Stimulated activated CD4-positive, alpha-beta T cell treated with anti-CD3 and anti-CD28 coated beads, Interleukin-1b, Interleukin-23, amount 100 ng/mL, for 48 hours (primary cell): ENCODE measurements around the gene SORT1.
"Not testable (repeated sequence)": the region's sequence is repeated elsewhere in the genome, so short reads cannot be mapped to it uniquely, and the experiment has no call there.

Experiments
- DNase-seq: peaks from one replicate; pipeline ENCODE4 v3.0.0-alpha.2; 2020

SORT1 gene

GRCh38 chr1:109331113-109331512 lies 66.6 kb downstream of the SORT1 start:
- DNase-seq = no peak

- DNase-seq = no peak
Observed at GRCh38 chr1:109327285-109327684, 70.4 kb downstream of the SORT1 start.

- DNase-seq = no peak
Observed at GRCh38 chr1:109322974-109323373, 74.7 kb downstream of the SORT1 start.

DNA sequence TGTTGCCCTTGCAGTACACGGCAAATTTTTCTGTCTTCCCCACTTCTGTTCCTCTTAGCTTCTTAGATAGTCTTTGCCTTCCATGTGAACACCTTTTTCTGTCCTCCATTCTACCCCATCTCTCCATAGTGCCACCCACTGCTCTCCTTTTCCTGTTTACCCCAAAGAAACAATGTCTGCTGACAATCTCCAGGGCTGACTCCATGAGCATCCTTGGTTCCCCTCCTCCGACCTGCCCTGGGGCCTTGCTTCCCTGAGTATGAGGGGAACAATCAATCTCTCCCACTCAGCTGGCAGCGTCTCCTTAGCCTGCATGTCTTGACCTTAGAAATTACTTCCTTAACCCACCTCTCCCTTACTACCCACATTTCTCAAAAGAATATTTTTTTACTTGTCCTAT lies 78.6 kb downstream of the SORT1 start:
- DNase-seq = no peak

DNA sequence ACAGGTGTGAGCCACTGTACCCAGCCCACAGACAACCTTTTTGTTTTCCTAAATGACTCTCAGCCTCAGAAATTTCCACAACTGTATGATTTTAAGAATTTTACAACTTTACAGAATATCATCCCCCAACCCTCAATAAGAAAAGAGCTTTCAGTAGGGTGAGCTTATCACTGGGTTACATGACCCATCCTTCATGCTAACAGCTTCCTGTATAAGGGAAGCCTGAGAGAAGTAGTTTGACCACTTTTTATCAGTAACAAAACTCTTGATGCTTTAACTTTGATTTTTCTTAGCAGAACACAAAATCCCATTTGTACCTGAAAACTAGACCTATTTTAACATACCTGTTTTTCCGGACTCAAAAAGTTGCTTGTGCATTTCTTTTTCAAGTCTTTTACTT lies 81.2 kb downstream of the SORT1 start:
- DNase-seq = no peak

GRCh38 chr1:109315288-109315687 lies 82.4 kb downstream of the SORT1 start:
- no peak for DNase-seq

DNA sequence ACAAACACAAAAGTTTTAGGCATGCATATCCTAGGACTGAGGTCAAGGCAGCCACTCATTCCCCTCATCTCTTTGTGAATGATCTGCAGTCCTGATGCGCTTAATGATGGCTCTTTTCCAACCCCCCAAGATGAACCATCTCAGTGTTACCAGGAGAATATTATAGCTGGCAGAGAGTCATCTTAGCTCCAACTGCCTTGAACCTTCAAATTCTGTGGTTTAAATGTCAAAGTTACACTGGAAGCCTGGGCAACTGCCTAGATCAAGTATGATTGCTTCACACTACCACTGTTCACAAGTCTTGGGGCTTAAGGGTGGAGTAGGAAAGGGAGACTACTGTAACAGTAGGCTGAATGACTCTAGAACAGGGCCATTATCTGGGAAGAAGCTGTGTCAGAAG lies 82.9 kb downstream of the SORT1 start:
- no peak for DNase-seq

- no peak for DNase-seq
Observed at GRCh38 chr1:109312978-109313775, 84.5 kb downstream of the SORT1 start.

GRCh38 chr1:109312246-109312645 lies 85.5 kb downstream of the SORT1 start:
- DNase-seq = no peak

DNA sequence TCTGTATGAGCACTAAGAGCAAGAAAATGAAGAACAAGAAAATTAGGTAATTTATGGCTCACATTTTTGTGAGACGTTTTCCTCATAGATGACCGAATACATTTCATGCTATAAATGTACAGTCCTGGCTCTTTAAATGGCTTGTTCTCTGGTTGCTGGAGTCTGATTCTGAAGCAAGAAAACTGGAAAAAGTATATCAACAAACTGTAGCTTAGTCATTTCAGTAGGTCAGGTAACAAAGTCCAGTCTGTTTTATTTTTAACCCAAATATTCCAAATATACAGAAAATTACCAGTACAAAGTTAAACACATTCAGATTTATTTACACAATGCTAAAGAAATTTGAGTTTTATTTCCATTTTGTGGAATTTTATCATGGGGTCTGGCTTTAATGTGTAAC lies 88.4 kb downstream of the SORT1 start:
- no peak for DNase-seq

GRCh38 chr1:109307274-109308021 lies 90.3 kb downstream of the SORT1 start:
- DNase-seq = no peak

- no peak for DNase-seq
Observed at GRCh38 chr1:109306832-109307273, 90.9 kb downstream of the SORT1 start, which contains the start of gene MYBPHL. Gene MYBPHL (minus strand): TSS chr1:109307011. CDS start chr1:109306991, 20 bp downstream.

DNA sequence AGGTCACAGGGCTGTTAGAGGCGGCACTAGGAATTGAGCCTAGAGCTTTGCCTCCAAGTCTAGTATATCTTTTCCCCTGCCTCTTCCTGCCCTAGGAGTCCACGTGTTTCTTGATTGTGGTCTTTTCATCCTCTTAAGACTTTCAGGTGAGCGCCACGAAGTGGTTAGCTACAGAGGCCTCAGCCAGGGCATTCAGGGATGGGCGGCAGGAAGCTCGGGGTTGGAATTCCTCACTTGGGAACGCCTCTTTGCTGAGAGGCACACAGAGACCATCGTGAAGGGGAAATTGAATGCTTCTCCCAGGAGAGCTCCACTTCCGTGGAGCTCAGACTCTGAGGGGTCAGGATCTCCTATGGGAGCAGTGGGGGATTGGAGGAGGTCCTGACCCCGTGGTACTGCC lies 91.7 kb downstream of the SORT1 start:
- DNase-seq = not testable (repeated sequence)

- DNase-seq = no peak
Observed at GRCh38 chr1:109304226-109304920, 93.3 kb downstream of the SORT1 start.

DNA sequence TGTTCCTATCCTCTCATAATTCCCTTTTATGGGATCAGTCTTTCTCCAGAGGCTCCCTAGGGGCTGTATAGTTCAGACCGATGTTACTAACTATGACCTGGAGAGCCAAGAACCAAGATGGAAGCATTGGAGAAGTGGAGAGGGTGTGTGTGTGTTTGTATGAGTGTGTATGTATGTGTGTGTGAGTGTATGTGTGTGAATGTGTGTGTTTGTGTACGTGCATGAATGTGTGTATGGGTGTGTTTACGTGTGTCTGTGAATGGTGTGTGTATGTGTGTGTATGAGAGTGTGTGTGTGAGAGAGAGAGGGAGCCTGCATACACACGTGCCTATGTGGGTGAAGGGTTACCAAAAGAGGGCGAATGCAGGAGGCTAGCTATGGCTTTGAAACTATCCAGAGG lies 95.8 kb downstream of the SORT1 start:
- no peak for DNase-seq

DNA sequence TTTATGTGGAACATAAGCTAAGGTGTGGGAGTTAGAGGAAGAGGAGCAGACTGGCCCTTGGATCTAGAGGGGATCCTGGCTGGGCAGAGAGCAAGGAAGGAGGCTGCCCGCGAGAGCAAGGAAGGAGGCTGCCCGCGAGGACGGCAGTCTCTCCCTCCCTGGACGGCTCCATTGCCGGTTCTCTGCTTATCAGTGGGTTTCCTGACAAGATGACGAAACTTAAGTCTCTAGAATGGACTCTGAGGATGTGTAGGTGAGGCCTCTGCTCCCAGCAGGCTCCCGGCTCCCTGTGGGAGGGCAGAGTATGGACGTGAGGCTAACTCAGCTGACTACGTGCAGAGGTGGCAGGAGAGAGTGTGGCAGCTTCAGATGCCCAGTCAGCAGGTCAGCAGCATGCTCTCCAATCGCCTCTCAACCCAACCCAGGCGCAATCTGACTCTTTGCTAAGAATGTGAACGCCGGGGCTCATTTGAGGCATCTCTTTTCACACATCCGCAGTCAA lies 97.0 kb downstream of the SORT1 start:
- no peak for DNase-seq

GRCh38 chr1:109299558-109300343 lies 98.0 kb downstream of the SORT1 start:
- DNase-seq = no peak

- peak; percentile 19 for DNase-seq
Observed at GRCh38 chr1:109298666-109299557, 98.8 kb downstream of the SORT1 start.

DNA sequence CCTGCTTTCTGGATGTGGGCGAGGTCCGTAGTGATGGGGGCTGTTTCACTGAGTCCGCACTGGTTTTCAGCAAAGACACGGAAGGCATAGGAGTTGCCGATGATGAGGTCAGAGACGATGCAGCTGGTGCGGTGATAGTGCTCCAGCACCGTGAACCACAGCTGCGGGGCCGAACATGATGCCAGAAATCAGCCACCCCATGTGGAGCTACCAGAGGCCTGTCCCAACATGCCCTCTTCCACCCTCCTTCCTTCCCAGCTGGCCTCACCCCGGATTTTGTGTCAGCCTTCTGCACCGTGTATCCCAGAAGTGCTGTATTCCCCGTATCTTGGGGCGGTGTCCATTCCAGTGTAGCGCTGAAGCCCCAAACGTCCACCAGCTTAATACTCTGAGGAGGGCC lies 100.9 kb downstream of the SORT1 start:
- DNase-seq = no peak

- DNase-seq = no peak
Observed at GRCh38 chr1:109295712-109296415, 101.9 kb downstream of the SORT1 start.

GRCh38 chr1:109294481-109294880 lies 103.2 kb downstream of the SORT1 start:
- DNase-seq = no peak
